Smooth muscle cell (in vitro differentiated cells): Measurements from ENCODE around the gene USP34. TPM values are rescaled to one million over a fixed set of nuclear protein-coding genes. Genes with fewer than 3 reads are reported as not detected.

ENCODE experiments used
- DNase-seq: peaks from one replicate; lab custom pipeline; 2025; ENCODE audit not compliant: unreplicated experiment; lab: John Stamatoyannopoulos, UW
- H2AFZ ChIP-seq: fragments of 200-600 bp; sonication (generic); 2 replicates; pipeline ENCODE4 v1.6.0; 2016; ENCODE audit warnings: antibody characterized with exemption, low read depth, mild to moderate bottlenecking
- H3F3A ChIP-seq: fragments of 200-600 bp; sonication (generic); 2 replicates; pipeline ENCODE4 v1.6.0; 2017; ENCODE audit warnings: antibody characterized with exemption, low read depth
- H3K27ac ChIP-seq: fragments of 200-600 bp; sonication (generic); 2 replicates; pipeline ENCODE4 v1.5.1; 2016; ENCODE audit warnings: low read depth, mild to moderate bottlenecking
- H3K27me3 ChIP-seq: fragments of 200-600 bp; sonication (generic); 2 replicates; pipeline ENCODE4 v1.6.1; 2016; ENCODE audit warnings: low read depth, mild to moderate bottlenecking
- H3K36me3 ChIP-seq: fragments of 200-600 bp; sonication (generic); 2 replicates; pipeline ENCODE4 v1.5.1; 2016; ENCODE audit warnings: low read depth
- H3K4me1 ChIP-seq: fragments of 200-600 bp; sonication (generic); 2 replicates; pipeline ENCODE4 v1.5.1; 2016; ENCODE audit warnings: low read depth
- H3K4me2 ChIP-seq: fragments of 200-600 bp; sonication (generic); 2 replicates; pipeline ENCODE4 v1.6.0; 2016; ENCODE audit warnings: mild to moderate bottlenecking
- H3K4me3 ChIP-seq: fragments of 200-600 bp; sonication (generic); 2 replicates; pipeline ENCODE4 v1.5.1; 2016; ENCODE audit warnings: mild to moderate bottlenecking
- H3K79me2 ChIP-seq: fragments of 200-600 bp; sonication (generic); 2 replicates; pipeline ENCODE4 v1.6.0; 2016; ENCODE audit warnings: low read depth, mild to moderate bottlenecking
- H3K9ac ChIP-seq: fragments of 200-600 bp; sonication (generic); 2 replicates; pipeline ENCODE4 v1.6.0; 2016; ENCODE audit warnings: low read depth
- H3K9me3 ChIP-seq: fragments of 200-600 bp; sonication (generic); replicated peaks from 2 replicates; pipeline ENCODE4 v1.5.1; 2016; ENCODE audit warnings: low read depth
- H4K20me1 ChIP-seq: fragments of 200-600 bp; sonication (generic); 2 replicates; pipeline ENCODE4 v1.6.0; 2016; ENCODE audit warnings: low read depth
- WGBS: methylation state at CpG from one replicate; pipeline ENCODE4 v1.1.7; 2016; ENCODE audit warnings: low lambda C conversion rate; 5-methylcytosine and 5-hydroxymethylcytosine counted together
- polyA plus RNA-seq: library from polyadenylated mRNA; unstranded; fragments of >200 nt; fragmentation: Nextera tagmentation; extraction: Ambion mirVana; gene quantifications from 2 replicates; pipeline ENCODE4 v1.2.1, GENCODE V29; 2016
- total RNA-seq: library from RNA; depleted of rRNA; stranded (reverse); fragments of >200 nt; gene quantifications from 2 replicates; pipeline ENCODE4 v1.2.3, GENCODE V29; 2014
- TF ChIP-seq, protein P1 (sequence below): fragments of 200-600 bp; sonication (generic); IDR thresholded peaks from 2 replicates; pipeline ENCODE4 v1.5.1; 2017; ENCODE audit warnings: borderline replicate concordance, mild to moderate bottlenecking, antibody characterized with exemption; ENCODE audit not compliant: insufficient read depth, poor library complexity, severe bottlenecking

The USP34 gene
- total and polyA plus RNA-seq, 2 experiments from 2014 or later: 26.4 to 152 TPM

DNA sequence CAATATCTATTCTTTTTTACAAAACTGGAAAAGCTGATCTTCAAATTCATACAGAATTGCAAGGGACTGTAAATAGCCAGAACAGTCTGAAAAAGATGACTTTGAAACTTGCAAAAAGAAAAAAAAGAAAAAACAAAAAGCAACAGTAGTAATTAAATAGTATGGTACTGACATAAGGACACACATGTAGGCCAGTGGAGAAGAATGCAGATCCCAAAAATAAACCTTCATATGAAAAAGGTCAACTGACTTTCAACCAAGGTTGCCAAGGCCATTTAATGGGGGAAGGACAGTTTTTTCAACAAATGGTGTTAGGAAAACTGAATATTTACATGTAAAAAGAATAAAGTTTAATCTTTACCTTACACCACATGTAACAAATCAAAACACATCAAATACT is 111.8 kb downstream of the USP34 start:
- peaks cover 76% of the 10 kb centered on the region for H3K79me2 ChIP-seq
- peaks cover 13% of the 10 kb centered on the region for H3K4me1 ChIP-seq
- peaks cover 87% of the 10 kb centered on the region for H4K20me1 ChIP-seq
- no peaks in the 10 kb centered on the region for H3F3A ChIP-seq
- H2AFZ ChIP-seq: no peak overlapping the region
- no peaks in the 10 kb centered on the region for H3K9me3 ChIP-seq
- peaks cover 7% of the 10 kb centered on the region for H3K36me3 ChIP-seq
- H3K27ac ChIP-seq: no peak overlapping the region
- TF ChIP-seq, protein P1, sequence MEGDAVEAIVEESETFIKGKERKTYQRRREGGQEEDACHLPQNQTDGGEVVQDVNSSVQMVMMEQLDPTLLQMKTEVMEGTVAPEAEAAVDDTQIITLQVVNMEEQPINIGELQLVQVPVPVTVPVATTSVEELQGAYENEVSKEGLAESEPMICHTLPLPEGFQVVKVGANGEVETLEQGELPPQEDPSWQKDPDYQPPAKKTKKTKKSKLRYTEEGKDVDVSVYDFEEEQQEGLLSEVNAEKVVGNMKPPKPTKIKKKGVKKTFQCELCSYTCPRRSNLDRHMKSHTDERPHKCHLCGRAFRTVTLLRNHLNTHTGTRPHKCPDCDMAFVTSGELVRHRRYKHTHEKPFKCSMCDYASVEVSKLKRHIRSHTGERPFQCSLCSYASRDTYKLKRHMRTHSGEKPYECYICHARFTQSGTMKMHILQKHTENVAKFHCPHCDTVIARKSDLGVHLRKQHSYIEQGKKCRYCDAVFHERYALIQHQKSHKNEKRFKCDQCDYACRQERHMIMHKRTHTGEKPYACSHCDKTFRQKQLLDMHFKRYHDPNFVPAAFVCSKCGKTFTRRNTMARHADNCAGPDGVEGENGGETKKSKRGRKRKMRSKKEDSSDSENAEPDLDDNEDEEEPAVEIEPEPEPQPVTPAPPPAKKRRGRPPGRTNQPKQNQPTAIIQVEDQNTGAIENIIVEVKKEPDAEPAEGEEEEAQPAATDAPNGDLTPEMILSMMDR: no peak
- no peaks in the 10 kb centered on the region for H3K27me3 ChIP-seq
- DNase-seq: no peak
- no peak overlapping the region for H3K9ac ChIP-seq
- no peak overlapping the region for H3K4me2 ChIP-seq
- H3K4me3 ChIP-seq: no peak overlapping the region

DNA sequence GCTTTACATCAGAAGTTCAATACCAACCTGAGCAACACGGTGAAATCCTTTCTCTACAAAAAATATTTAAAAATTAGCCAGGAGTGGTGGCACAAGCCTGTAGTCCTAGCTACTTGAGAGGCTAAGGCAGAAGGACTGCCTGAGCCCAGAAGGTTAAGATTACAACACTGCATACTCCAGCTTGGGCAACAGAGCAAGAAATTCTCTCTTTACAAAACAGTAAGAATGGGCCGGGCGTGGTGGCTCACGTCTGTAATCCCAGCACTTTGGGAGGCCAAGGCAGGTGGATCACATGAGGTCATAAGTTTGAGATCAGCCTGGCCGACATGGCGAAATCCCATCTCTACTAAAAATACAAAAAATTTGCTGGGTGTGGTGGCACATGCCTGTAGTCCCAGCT is 113.2 kb downstream of the USP34 start:
- Histone ChIP-seq H3K27ac (no peak overlapping the region), H3K79me2 (peaks cover 85% of the 10 kb centered on the region), H3K4me2 (no peak overlapping the region), H3K27me3 (no peaks in the 10 kb centered on the region), H3F3A (no peaks in the 10 kb centered on the region), H3K36me3 (peaks cover 3% of the 10 kb centered on the region), H3K9ac (no peak overlapping the region), H3K4me3 (no peak overlapping the region), H2AFZ (no peak overlapping the region), H4K20me1 (peaks cover 91% of the 10 kb centered on the region), H3K4me1 (peaks cover 13% of the 10 kb centered on the region), H3K9me3 (no peaks in the 10 kb centered on the region)
- DNase-seq: no peak
- WGBS: 91% methylated on average over 6 of the region's 6 CpGs
- TF ChIP-seq, protein P1: no peak

DNA sequence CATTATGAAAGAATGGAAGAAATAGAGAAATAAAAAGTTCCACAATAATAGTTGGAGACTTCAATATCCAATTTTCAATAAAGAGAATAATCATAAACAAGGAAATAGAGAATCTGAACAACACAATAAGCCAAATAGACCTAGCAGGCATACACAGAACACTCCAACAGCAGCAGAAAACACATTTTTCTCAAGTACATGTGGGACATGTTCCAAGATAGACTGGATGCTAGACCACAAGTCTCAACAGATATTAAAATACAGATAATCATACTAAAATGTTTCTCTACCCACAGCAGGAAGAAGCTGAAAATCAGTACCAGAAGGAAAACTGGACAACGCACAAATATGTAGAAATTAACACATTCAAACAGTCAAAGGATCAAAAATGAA is 113.9 kb downstream of the USP34 start:
- Histone ChIP-seq H3K36me3 (peaks cover 3% of the 10 kb centered on the region), H3F3A (no peaks in the 10 kb centered on the region), H3K9me3 (no peaks in the 10 kb centered on the region), H3K4me2 (peak overlapping the region; percentile 67), H3K4me3 (peak overlapping the region; percentile 4), H3K9ac (no peak overlapping the region), H3K27ac (peak overlapping the region; percentile 50), H4K20me1 (peaks cover 92% of the 10 kb centered on the region), H3K79me2 (peaks cover 84% of the 10 kb centered on the region), H3K4me1 (peaks cover 13% of the 10 kb centered on the region), H3K27me3 (no peaks in the 10 kb centered on the region), H2AFZ (no peak overlapping the region)
- WGBS: 58% methylated on average over 1 of the region's 1 CpG
- DNase-seq: no peak
- TF ChIP-seq, protein P1: no peak

DNA sequence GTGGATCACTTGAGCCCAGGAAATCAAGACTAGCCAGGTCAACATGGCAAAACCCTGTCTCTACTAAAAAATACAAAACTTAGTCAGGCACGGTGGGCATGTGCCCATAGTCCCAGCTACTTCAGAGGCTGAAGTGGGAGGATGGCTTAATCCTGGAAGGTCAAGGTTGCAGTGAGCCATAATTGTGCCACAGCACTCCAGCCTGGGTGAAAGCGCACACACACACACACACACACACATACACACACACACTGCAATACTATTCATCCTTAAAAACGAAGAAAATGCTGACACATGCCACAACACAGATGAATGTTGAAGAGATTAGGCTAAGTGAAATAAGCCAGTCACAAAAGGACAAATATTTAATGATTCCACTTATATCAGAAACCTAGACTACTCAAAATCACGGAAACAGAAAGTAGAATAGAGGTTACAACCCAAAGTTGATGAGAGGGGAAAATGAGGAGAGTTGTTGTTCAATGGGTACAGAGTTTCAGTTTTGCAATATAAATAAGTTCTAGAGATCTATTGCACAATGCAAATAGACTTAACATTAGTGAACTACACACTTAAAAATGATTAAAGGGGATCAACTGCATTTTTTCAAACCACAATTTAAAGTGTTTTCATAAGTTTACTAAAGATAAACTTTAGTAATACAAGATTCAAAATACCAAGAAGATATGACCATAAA is 114.5 kb downstream of the USP34 start:
- H3K27ac ChIP-seq: peak overlapping the region; percentile 50
- WGBS: 59% methylated on average over 4 of the region's 4 CpGs
- TF ChIP-seq, protein P1: no peak
- H2AFZ ChIP-seq: no peak overlapping the region
- H3K27me3 ChIP-seq: no peaks in the 10 kb centered on the region
- peak overlapping the region; percentile 4 for H3K4me3 ChIP-seq
- peak overlapping the region; percentile 67 for H3K4me2 ChIP-seq
- H3K79me2 ChIP-seq: peaks cover 79% of the 10 kb centered on the region
- peaks cover 92% of the 10 kb centered on the region for H4K20me1 ChIP-seq
- peaks cover 13% of the 10 kb centered on the region for H3K4me1 ChIP-seq
- H3F3A ChIP-seq: no peaks in the 10 kb centered on the region
- H3K9ac ChIP-seq: no peak overlapping the region
- peaks cover 3% of the 10 kb centered on the region for H3K36me3 ChIP-seq
- no peak for DNase-seq
- no peaks in the 10 kb centered on the region for H3K9me3 ChIP-seq
